B cell (primary cell): ENCODE measurements around the gene KIAA1328. TPM values are rescaled to one million over a fixed set of nuclear protein-coding genes. Genes with fewer than 3 reads are reported as not detected.

Experiments used
- ATAC-seq: fragments of 200-7000 bp; cut with Tn5 transposase; one replicate; pipeline ENCODE4 v1.10.0; 2021; ENCODE audit warnings: low read depth, mild to moderate bottlenecking, moderate number of reproducible peaks, moderate library complexity
- CTCF ChIA-PET: fragments of 350-600 bp; sonication (Branson Sonifier 250); formaldehyde crosslinking; loops from one replicate; lab custom pipeline; 2021; ENCODE audit warnings: antibody characterized with exemption, inconsistent platforms; lab: Charles Lee
- POLR2A ChIA-PET: fragments of 350-600 bp; sonication (Branson Sonifier 250); formaldehyde crosslinking; loops from one replicate; lab custom pipeline; 2021; ENCODE audit warnings: antibody characterized with exemption; lab: Charles Lee
- DNase-seq: peaks from one replicate; pipeline ENCODE4 v3.0.0; 2013
- H2AFZ ChIP-seq: 2 replicates; pipeline ENCODE4 v1.6.1; 2012; ENCODE audit warnings: mild to moderate bottlenecking, low read depth, low read length; ENCODE audit not compliant: insufficient read depth, poor library complexity, severe bottlenecking
- H3K27ac ChIP-seq, 2 donors: 1 replicate in 1 of 2; 2 replicates in 1 of 2; pipeline ENCODE4 v1.5.1; 2012 to 2013; ENCODE audit warnings: low read length in 2 of 2, mild to moderate bottlenecking in 2 of 2, moderate library complexity in 1 of 2
- H3K27me3 ChIP-seq, 4 experiments: fragments of 200-600 bp in 1 of 4; sonication (generic) in 1 of 4; replicated peaks in 1 of 4; 1 replicate in 2 of 4; 2 replicates in 2 of 4; pipeline versions ENCODE4 v1.6.1 to v1.7.0; 2013 to 2016; ENCODE audit warnings: low read length in 3 of 4, mild to moderate bottlenecking in 2 of 4, mixed read lengths in 1 of 4, moderate library complexity in 1 of 4; ENCODE audit not compliant: insufficient read depth in 4 of 4, control insufficient read depth in 3 of 4; ENCODE audit errors: control extremely low read depth in 1 of 4
- H3K36me3 ChIP-seq, 2 experiments: replicated peaks in 1 of 2; 1 replicate in 1 of 2; 2 replicates in 1 of 2; pipeline versions ENCODE4 v1.6.1 to v1.7.1; 2013; ENCODE audit warnings: low read length in 1 of 2; ENCODE audit not compliant: insufficient read depth in 2 of 2, control insufficient read depth in 1 of 2; ENCODE audit errors: control extremely low read depth in 1 of 2, extremely low read depth in 1 of 2
- H3K4me1 ChIP-seq, 2 donors: fragments of 200-600 bp in 1 of 2; sonication (generic) in 1 of 2; 1 replicate in 1 of 2; 2 replicates in 1 of 2; pipeline versions ENCODE4 v1.5.1 to v1.6.1; 2013 to 2017; ENCODE audit warnings: low read length in 2 of 2; ENCODE audit not compliant: control insufficient read depth in 2 of 2, insufficient read depth in 2 of 2
- H3K4me2 ChIP-seq: replicated peaks from 2 replicates; pipeline ENCODE3; 2012; ENCODE audit warnings: mild to moderate bottlenecking, low read depth, low read length; ENCODE audit not compliant: poor library complexity, severe bottlenecking
- H3K4me3 ChIP-seq, 5 experiments: fragments of 200-600 bp in 1 of 5; sonication (generic) in 1 of 5; 1 replicate in 3 of 5; 2 replicates in 2 of 5; pipeline versions ENCODE4 v1.5.1 to v1.7.0; 2011 to 2016; ENCODE audit warnings: low read length in 4 of 5, mild to moderate bottlenecking in 4 of 5, low read depth in 2 of 5, control low read depth in 1 of 5, moderate library complexity in 1 of 5; ENCODE audit not compliant: insufficient read depth in 1 of 5; ENCODE audit errors: control extremely low read depth in 1 of 5, extremely low read depth in 1 of 5
- H3K79me2 ChIP-seq: fragments of 200-600 bp; sonication (generic); one replicate; pipeline ENCODE4 v1.6.0; 2016; ENCODE audit warnings: low read length; ENCODE audit not compliant: control insufficient read depth, insufficient read depth
- H3K9ac ChIP-seq: fragments of 200-600 bp; sonication (generic); 2 replicates; pipeline ENCODE4 v1.6.1; 2017; ENCODE audit warnings: mild to moderate bottlenecking, low read length, moderate library complexity
- H3K9me3 ChIP-seq, 3 donors: one replicate each; pipeline versions ENCODE4 v1.6.1 to v1.7.1; 2013; ENCODE audit warnings: low read length in 2 of 3; ENCODE audit not compliant: control insufficient read depth in 2 of 3, insufficient read depth in 1 of 3; ENCODE audit errors: control extremely low read depth in 1 of 3
- H4K20me1 ChIP-seq: 2 replicates; pipeline ENCODE4 v1.6.0; 2012; ENCODE audit warnings: mild to moderate bottlenecking, low read length; ENCODE audit not compliant: insufficient read depth, control insufficient read depth, poor library complexity, severe bottlenecking
- H3K27ac Mint-ChIP-seq: one replicate; pipeline ENCODE4 v1.8.0; 2021; ENCODE audit warnings: mixed read lengths
- H3K27me3 Mint-ChIP-seq: one replicate; pipeline ENCODE4 v1.8.0; 2021; ENCODE audit warnings: mixed read lengths
- H3K4me1 Mint-ChIP-seq: one replicate; pipeline ENCODE4 v1.8.0; 2021; ENCODE audit warnings: mixed read lengths
- H3K4me3 Mint-ChIP-seq: one replicate; pipeline ENCODE4 v1.8.0; 2021; ENCODE audit warnings: mixed read lengths
- H3K9me3 Mint-ChIP-seq: one replicate; pipeline ENCODE4 v1.8.0; 2022; ENCODE audit warnings: mixed read lengths; ENCODE audit not compliant: insufficient read depth
- CTCF ChIP-seq: fragments of 200-600 bp; IDR thresholded peaks from one replicate; pipeline ENCODE4 v1.8.0; 2022; ENCODE audit warnings: antibody characterized with exemption, mild to moderate bottlenecking
- EZH2 ChIP-seq: IDR thresholded peaks from 2 replicates; pipeline ENCODE4 v1.6.1; 2012; ENCODE audit warnings: borderline replicate concordance, low read depth, mild to moderate bottlenecking, moderate library complexity, low read length; ENCODE audit not compliant: insufficient read depth, poor library complexity, severe bottlenecking
- WGBS: methylation state at CpG from one replicate; pipeline ENCODE4 v1.1.5; 2013; ENCODE audit warnings: missing lambda C conversion rate; ENCODE audit not compliant: insufficient coverage; 5-methylcytosine and 5-hydroxymethylcytosine counted together
- intact Hi-C: fragments of 100-400 bp; cut with micrococcal nuclease; formaldehyde crosslinking; loops from one replicate; pipeline ENCODE4 v1.10.0; 2022
- polyA plus RNA-seq: library from polyadenylated mRNA; depleted of rRNA; stranded (reverse); fragments of >200 nt; gene quantifications from 2 replicates; pipeline ENCODE4 v1.2.3, GENCODE V29; 2012
- total RNA-seq, 2 donors: library from RNA; stranded (reverse); fragments of 120-200 nt in 1 of 2; gene quantifications; 1 replicate in 1 of 2; 2 replicates in 1 of 2; pipeline versions ENCODE4 v1.2.3 to v1.2.4, GENCODE V29; 2013 to 2022

KIAA1328 gene
- total and polyA plus RNA-seq, 2 donors (not counting 1 experiment from before 2014, with no cell fraction given) = 9.1 to 22.1 TPM

GRCh38 chr18:36899289-36899688 is 70.4 kb downstream of the KIAA1328 start:
- Histone ChIP-seq H3K36me3 (no peaks in the 10 kb centered on the region), H4K20me1 (no peaks in the 10 kb centered on the region), H3K4me2 (no peak overlapping the region), H3K27me3 (no peaks in the 10 kb centered on the region), H3K79me2 (no peaks in the 10 kb centered on the region), H3K9ac (no peak overlapping the region), H3K4me1 (no peaks in the 10 kb centered on the region), H3K27ac (no peak overlapping the region), H3K9me3 (peaks cover 0 to 7% (median 6%) of the 10 kb centered on the region in 3 donors), H3K4me3 (no peak overlapping the region), H2AFZ (no peak overlapping the region)
- ATAC-seq = no peak
- H3K4me1 Mint-ChIP-seq = no peaks in the 10 kb centered on the region
- peak; percentile 3 for DNase-seq
- H3K4me3 Mint-ChIP-seq = no peak overlapping the region
- H3K27me3 Mint-ChIP-seq = no peaks in the 10 kb centered on the region
- no CpG with 5 or more reads among the region's 3 CpGs for WGBS
- intact Hi-C loops = no loop called here
- TF ChIP-seq EZH2 (no peak), CTCF (peak; percentile 36)
- CTCF ChIA-PET = interaction anchor here (0.6 kb wide), 1 partner anchor 290 kb away, joined by 3 read pairs; no protein-coding TSS in a partner anchor
- H3K27ac Mint-ChIP-seq = no peak overlapping the region
- POLR2A ChIA-PET = no interaction called here
- H3K9me3 Mint-ChIP-seq = peaks cover 2% of the 10 kb centered on the region

GRCh38 chr18:36900466-36900865 is 71.5 kb downstream of the KIAA1328 start:
- TF ChIP-seq CTCF (no peak), EZH2 (no peak)
- Mint-ChIP-seq H3K9me3 (peaks cover 2% of the 10 kb centered on the region), H3K4me1 (no peaks in the 10 kb centered on the region), H3K4me3 (no peak overlapping the region), H3K27ac (no peak overlapping the region), H3K27me3 (no peaks in the 10 kb centered on the region)
- H3K27ac ChIP-seq = no peak overlapping the region
- no peaks in the 10 kb centered on the region for H3K4me1 ChIP-seq
- no peaks in the 10 kb centered on the region for H3K27me3 ChIP-seq
- H3K4me3 ChIP-seq = no peak overlapping the region
- CTCF ChIA-PET = no interaction called here
- POLR2A ChIA-PET = no interaction called here
- peaks cover 0 to 7% (median 6%) of the 10 kb centered on the region in 3 donors for H3K9me3 ChIP-seq
- no peak overlapping the region for H3K9ac ChIP-seq
- H2AFZ ChIP-seq = no peak overlapping the region
- no CpG with 5 or more reads among the region's 4 CpGs for WGBS
- no peaks in the 10 kb centered on the region for H3K36me3 ChIP-seq
- no peak for DNase-seq
- ATAC-seq = no peak
- H3K79me2 ChIP-seq = no peaks in the 10 kb centered on the region
- H3K4me2 ChIP-seq = no peak overlapping the region
- H4K20me1 ChIP-seq = no peaks in the 10 kb centered on the region
- intact Hi-C loops = no loop called here
